ENCODE results near the gene ANXA4.
"Not testable (repeated sequence)": the region's sequence is repeated elsewhere in the genome, so short reads cannot be mapped to it uniquely, and the experiment has no call there.

ANXA4 gene

GRCh38 chr2:69770747-69771146 lies 28.8 kb downstream of the ANXA4 start:
- Histone ChIP-seq H3K27ac (ENCODE audit: low read depth, low read length) (no peak overlapping the region), H3K4me3 (ENCODE audit: low read depth, low read length) (no peak overlapping the region), H3K9ac (ENCODE audit: low read length) (no peak overlapping the region), H3K4me1 (ENCODE audit: control insufficient read depth, insufficient read depth, low read length) (peaks cover 17% of the 10 kb centered on the region), H3K27me3 (ENCODE audit: control insufficient read depth, insufficient read depth, low read length) (no peaks in the 10 kb centered on the region), H3K36me3 (ENCODE audit: control insufficient read depth, insufficient read depth, low read length) (no peaks in the 10 kb centered on the region), H3K9me3 (ENCODE audit: control insufficient read depth, insufficient read depth, low read depth, low read length) (no peaks in the 10 kb centered on the region)

GRCh38 chr2:69771461-69771860 lies 29.5 kb downstream of the ANXA4 start:
- H3K27me3 ChIP-seq (ENCODE audit: control insufficient read depth, insufficient read depth, low read length): no peaks in the 10 kb centered on the region
- H3K9ac ChIP-seq (ENCODE audit: low read length): no peak overlapping the region
- H3K9me3 ChIP-seq (ENCODE audit: control insufficient read depth, insufficient read depth, low read depth, low read length): no peaks in the 10 kb centered on the region
- no peak overlapping the region for H3K27ac ChIP-seq (ENCODE audit: low read depth, low read length)
- no peak overlapping the region for H3K4me3 ChIP-seq (ENCODE audit: low read depth, low read length)
- H3K4me1 ChIP-seq (ENCODE audit: control insufficient read depth, insufficient read depth, low read length): peaks cover 17% of the 10 kb centered on the region
- no peaks in the 10 kb centered on the region for H3K36me3 ChIP-seq (ENCODE audit: control insufficient read depth, insufficient read depth, low read length)

GRCh38 chr2:69773206-69773605 lies 31.3 kb downstream of the ANXA4 start:
- Histone ChIP-seq H3K9ac (ENCODE audit: low read length) (no peak overlapping the region), H3K9me3 (ENCODE audit: control insufficient read depth, insufficient read depth, low read depth, low read length) (no peaks in the 10 kb centered on the region), H3K27me3 (ENCODE audit: control insufficient read depth, insufficient read depth, low read length) (no peaks in the 10 kb centered on the region), H3K4me3 (ENCODE audit: low read depth, low read length) (no peak overlapping the region), H3K4me1 (ENCODE audit: control insufficient read depth, insufficient read depth, low read length) (peaks cover 29% of the 10 kb centered on the region), H3K27ac (ENCODE audit: low read depth, low read length) (no peak overlapping the region), H3K36me3 (ENCODE audit: control insufficient read depth, insufficient read depth, low read length) (no peaks in the 10 kb centered on the region)

- not testable (repeated sequence) for H3K36me3 ChIP-seq (ENCODE audit: control insufficient read depth, insufficient read depth, low read length); H3K27ac ChIP-seq (ENCODE audit: low read depth, low read length); H3K27me3 ChIP-seq (ENCODE audit: control insufficient read depth, insufficient read depth, low read length); H3K9me3 ChIP-seq (ENCODE audit: control insufficient read depth, insufficient read depth, low read depth, low read length); H3K4me3 ChIP-seq (ENCODE audit: low read depth, low read length); H3K9ac ChIP-seq (ENCODE audit: low read length)
- peaks cover 29% of the 10 kb centered on the region for H3K4me1 ChIP-seq (ENCODE audit: control insufficient read depth, insufficient read depth, low read length)
Observed at GRCh38 chr2:69774258-69774983, 32.5 kb downstream of the ANXA4 start.

GRCh38 chr2:69774984-69775982 lies 33.3 kb downstream of the ANXA4 start:
- Histone ChIP-seq H3K27ac (ENCODE audit: low read depth, low read length) (no peak overlapping the region), H3K4me3 (ENCODE audit: low read depth, low read length) (no peak overlapping the region), H3K9me3 (ENCODE audit: control insufficient read depth, insufficient read depth, low read depth, low read length) (no peaks in the 10 kb centered on the region), H3K36me3 (ENCODE audit: control insufficient read depth, insufficient read depth, low read length) (no peaks in the 10 kb centered on the region), H3K27me3 (ENCODE audit: control insufficient read depth, insufficient read depth, low read length) (no peaks in the 10 kb centered on the region), H3K4me1 (ENCODE audit: control insufficient read depth, insufficient read depth, low read length) (peaks cover 32% of the 10 kb centered on the region), H3K9ac (ENCODE audit: low read length) (no peak overlapping the region)

GRCh38 chr2:69776886-69777785 lies 35.2 kb downstream of the ANXA4 start:
- Histone ChIP-seq H3K9me3 (ENCODE audit: control insufficient read depth, insufficient read depth, low read depth, low read length) (no peaks in the 10 kb centered on the region), H3K4me1 (ENCODE audit: control insufficient read depth, insufficient read depth, low read length) (peaks cover 38% of the 10 kb centered on the region), H3K27ac (ENCODE audit: low read depth, low read length) (0 out of 2 replicates have a peak overlapping the region, but pooled peaks have one; percentile 47), H3K4me3 (ENCODE audit: low read depth, low read length) (no peak overlapping the region), H3K36me3 (ENCODE audit: control insufficient read depth, insufficient read depth, low read length) (no peaks in the 10 kb centered on the region), H3K27me3 (ENCODE audit: control insufficient read depth, insufficient read depth, low read length) (no peaks in the 10 kb centered on the region), H3K9ac (ENCODE audit: low read length) (no peak overlapping the region)

GRCh38 chr2:69777786-69778105 lies 35.8 kb downstream of the ANXA4 start:
- Histone ChIP-seq H3K4me1 (ENCODE audit: control insufficient read depth, insufficient read depth, low read length) (peaks cover 37% of the 10 kb centered on the region), H3K27me3 (ENCODE audit: control insufficient read depth, insufficient read depth, low read length) (no peaks in the 10 kb centered on the region), H3K9me3 (ENCODE audit: control insufficient read depth, insufficient read depth, low read depth, low read length) (no peaks in the 10 kb centered on the region), H3K36me3 (ENCODE audit: control insufficient read depth, insufficient read depth, low read length) (no peaks in the 10 kb centered on the region), H3K9ac (ENCODE audit: low read length) (no peak overlapping the region), H3K27ac (ENCODE audit: low read depth, low read length) (no peak overlapping the region), H3K4me3 (ENCODE audit: low read depth, low read length) (no peak overlapping the region)

- H3K4me3 ChIP-seq (ENCODE audit: low read depth, low read length): no peak overlapping the region
- H3K27me3 ChIP-seq (ENCODE audit: control insufficient read depth, insufficient read depth, low read length): no peaks in the 10 kb centered on the region
- no peaks in the 10 kb centered on the region for H3K36me3 ChIP-seq (ENCODE audit: control insufficient read depth, insufficient read depth, low read length)
- no peaks in the 10 kb centered on the region for H3K9me3 ChIP-seq (ENCODE audit: control insufficient read depth, insufficient read depth, low read depth, low read length)
- H3K9ac ChIP-seq (ENCODE audit: low read length): no peak overlapping the region
- H3K4me1 ChIP-seq (ENCODE audit: control insufficient read depth, insufficient read depth, low read length): peaks cover 31% of the 10 kb centered on the region
- no peak overlapping the region for H3K27ac ChIP-seq (ENCODE audit: low read depth, low read length)
Observed at GRCh38 chr2:69779258-69780001, 37.5 kb downstream of the ANXA4 start.

GRCh38 chr2:69780921-69781320 lies 39.0 kb downstream of the ANXA4 start:
- Histone ChIP-seq H3K4me3 (ENCODE audit: low read depth, low read length) (no peak overlapping the region), H3K4me1 (ENCODE audit: control insufficient read depth, insufficient read depth, low read length) (peaks cover 31% of the 10 kb centered on the region), H3K27ac (ENCODE audit: low read depth, low read length) (no peak overlapping the region), H3K27me3 (ENCODE audit: control insufficient read depth, insufficient read depth, low read length) (no peaks in the 10 kb centered on the region), H3K36me3 (ENCODE audit: control insufficient read depth, insufficient read depth, low read length) (no peaks in the 10 kb centered on the region), H3K9me3 (ENCODE audit: control insufficient read depth, insufficient read depth, low read depth, low read length) (no peaks in the 10 kb centered on the region), H3K9ac (ENCODE audit: low read length) (peak overlapping the region; percentile 22)
